Renal cortical epithelial cell (primary cell): Measurements from ENCODE around the gene STMN3. TPM values are rescaled to one million over a fixed set of nuclear protein-coding genes. Genes with fewer than 3 reads are reported as not detected.
"Not testable (repeated sequence)": the region's sequence is repeated elsewhere in the genome, so short reads cannot be mapped to it uniquely, and the experiment has no call there.

Experiments
- DNase-seq: peaks from one replicate; pipeline ENCODE4 v3.0.0-alpha.2; 2011; ENCODE audit warnings: low read depth
- total RNA-seq: library from RNA; depleted of rRNA; stranded (reverse); fragments of >200 nt; gene quantifications from 2 replicates; pipeline ENCODE4 v1.2.3, GENCODE V29; 2014

Gene STMN3
- total RNA-seq, 1 donor from 2014 or later, result 30.9 TPM

DNA sequence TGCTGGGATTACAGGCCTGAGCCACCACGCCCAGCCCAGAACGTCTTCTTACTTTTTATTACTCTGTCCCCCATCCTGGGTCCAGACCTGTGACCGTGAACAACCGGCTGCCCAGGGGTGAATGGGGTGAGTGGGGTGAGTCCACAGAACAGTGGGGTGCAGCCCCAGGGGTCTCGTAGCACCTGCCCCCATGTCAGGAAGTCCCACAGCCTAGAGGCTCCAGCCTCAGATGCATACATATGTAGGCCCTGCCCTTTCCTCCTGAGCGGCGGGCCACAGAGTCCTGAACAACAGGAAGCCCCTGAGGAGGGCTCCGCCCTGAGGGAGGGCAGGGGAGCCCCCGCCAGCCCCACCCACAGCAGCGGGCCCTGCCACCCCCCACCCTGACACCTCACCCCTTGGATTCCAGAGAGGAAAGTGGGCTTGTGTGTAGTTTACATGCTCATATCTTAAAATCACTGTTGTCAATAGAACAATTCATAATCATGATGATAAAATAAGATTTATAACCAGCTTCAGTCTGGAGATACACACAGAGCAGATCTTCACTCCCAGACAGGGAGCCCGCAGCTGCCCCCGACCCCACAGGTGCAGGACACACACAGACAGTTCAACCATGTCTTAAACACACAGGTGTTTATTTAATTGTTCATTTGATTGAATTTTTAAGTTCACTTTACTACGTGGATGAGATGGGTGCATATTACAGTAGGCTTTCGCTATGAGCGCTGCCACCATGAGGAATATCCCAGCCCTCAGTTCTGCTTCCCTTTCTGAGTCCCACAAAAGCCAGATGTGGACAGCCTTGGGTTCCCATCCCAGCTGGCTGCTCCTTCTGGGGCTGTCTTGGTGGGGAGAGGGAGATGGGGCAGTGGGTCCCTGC, 13.9 kb downstream of the STMN3 start:
- DNase-seq, result no peak

DNA sequence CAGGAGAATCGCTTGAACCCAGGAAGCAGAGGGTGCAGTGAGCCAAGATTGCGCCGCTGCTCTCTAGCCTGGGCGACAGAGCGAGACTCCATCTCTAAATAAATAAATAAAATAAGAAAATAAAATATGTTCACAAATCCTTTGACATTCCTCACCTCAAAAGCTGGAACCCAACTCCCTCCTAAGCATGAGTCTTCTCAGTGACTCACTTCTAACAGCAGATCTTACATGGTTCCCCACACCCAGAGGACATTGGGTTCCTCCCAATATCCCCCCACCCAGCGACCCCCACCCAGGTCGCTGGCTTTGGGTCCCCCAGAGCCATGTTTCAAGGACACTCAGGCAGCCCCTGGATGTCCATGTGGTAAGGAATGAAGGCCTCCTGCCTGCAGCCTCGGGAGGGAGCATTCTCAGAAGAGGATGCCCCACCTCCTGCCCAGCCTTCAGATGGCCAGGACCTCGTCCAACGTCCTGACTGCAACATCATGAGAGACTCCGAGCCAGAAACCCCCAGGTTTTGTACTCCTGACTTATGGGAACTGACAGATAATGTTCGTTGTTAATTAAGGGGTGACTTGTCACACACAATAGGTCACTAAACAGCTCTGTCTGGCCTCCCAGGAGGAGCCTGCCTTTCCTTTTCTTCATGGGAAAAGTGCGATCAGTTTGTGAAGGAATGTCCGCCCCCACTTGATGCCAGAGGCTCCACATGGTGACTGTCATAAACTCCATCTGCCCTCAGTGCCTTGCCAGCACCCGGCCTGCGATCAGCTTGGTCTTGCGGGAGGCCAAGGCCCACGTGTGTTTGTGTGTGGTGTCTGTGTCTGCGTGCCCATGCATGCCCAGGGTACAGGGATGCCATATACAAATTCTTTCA, 16.2 kb downstream of the STMN3 start:
- no peak for DNase-seq

DNA sequence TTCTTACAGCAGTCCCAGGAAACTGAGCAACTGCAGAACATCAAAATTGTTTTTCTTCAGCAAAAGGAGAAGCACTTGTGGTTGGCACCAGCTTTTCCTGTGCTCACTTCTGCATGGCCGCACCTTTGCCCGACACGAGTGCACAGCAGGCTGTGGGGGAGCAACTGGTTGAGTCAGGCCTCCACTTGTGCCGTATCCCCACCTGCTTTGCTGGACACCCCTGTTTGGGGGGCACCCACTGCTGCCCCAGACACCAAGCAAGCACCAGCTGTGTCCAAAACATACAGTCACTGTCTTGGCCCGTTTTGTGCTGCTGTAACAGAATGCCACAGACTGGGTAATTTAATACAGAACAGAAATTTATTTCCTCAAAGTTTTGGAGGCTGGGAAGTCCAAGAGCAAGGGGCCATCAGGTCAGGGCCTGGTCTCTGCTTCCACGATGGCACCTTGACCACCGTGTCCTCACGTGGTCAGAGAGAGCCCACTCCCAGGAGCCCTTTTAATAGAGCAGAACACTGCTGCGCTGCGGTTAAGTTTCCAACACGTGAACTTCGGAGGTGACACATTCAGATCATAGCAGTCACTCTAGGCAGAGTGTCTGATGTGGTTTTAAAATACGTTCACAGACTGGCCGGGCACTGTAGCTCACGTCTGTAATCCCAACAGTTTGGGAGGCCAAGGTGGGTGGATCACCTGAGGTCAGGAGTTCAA, 17.6 kb downstream of the STMN3 start:
- no peak for DNase-seq

DNA sequence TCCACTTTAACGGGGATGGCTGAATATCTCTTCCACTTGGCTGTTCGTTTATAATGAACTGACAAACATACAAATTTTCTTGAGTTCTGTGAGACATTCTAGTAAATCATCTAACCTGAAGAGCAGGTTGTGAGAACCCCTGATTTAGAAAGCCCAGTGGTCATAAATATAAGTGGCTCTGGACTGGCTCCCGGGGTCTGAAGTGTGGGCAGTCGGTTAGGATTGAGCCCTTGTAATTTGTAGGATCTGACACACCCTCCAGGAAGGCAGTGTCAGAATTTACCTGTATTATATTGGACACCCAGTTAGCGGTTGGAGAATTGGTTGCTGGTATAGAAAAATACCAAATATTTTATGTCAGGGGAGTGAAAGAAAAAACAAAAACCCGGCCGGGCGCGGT, 19.5 kb downstream of the STMN3 start:
- DNase-seq, result no peak

DNA sequence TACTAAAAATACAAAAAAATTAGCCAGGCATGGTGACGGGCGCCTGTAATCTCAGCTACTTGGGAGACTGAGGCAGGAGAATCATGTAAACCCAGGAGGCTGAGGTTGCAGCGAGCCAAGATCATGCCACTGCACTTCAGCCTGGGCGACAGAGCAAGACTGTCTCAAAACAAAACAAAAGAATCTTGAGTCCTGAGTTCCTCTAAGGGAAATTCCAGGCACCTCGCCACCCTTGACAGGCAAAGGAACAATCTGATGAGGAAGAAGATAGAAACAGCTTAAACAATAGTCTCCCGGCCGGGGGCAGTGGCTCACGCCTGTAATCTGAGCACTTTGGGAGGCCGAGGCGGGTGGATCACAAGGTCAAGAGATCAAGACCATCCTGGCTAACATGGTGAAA, 21.8 kb downstream of the STMN3 start:
- DNase-seq, result peak; percentile 75

DNA sequence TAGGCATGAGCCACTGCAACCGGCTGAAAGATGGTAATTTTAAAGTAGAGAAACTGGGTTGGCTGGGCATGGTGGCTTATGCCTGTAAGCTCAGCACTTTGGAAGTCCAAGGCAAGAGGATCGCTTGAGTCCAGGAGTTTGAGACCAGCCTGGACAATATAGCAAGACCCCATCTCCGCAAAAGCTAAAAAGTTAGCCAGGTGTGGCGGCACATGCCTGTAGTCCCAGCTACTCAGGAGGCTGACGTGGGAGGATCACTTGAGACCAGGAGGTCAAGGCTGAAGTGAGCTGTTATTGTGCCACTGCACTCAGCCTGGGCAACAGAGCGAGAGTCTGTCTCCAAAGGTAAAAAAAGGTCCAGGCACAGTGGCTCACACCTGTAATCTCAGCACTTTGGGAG, 22.3 kb downstream of the STMN3 start:
- not testable (repeated sequence) for DNase-seq

DNA sequence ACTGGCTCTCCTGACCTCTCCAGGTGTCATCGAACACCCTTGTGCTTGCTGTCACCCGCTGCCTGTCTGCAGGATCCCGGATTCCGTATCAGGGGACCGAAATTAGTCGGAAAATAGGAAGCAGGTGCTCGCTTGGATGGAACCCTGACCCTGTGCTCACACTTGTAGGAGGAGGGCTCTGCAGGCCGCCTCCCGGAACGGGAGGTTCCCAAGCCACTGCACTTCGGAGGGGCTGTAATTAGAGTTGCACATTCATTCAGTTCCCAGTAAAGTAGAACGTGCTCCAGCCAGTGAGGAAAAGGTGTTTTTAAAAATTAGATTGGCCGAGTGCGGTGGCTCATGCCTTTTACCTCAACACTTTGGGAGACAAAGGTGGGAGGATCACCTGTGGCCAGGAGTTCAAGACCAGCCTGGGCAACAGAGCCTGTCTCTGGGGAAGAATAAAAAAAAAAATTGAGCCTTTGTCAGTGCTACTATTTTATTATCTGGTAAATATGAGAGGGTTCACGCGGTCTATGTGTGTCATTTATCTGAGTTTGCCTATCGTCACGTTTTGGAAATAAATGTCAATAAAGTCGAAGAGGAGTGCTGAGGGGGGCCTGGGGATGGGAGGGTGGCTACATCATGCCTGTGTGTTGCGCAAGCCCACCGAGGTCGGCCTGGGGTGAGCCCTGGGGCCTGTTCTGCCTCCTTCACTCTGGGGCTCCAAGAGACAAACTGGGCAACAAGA, 24.8 kb downstream of the STMN3 start:
- peak; percentile 75 for DNase-seq

DNA sequence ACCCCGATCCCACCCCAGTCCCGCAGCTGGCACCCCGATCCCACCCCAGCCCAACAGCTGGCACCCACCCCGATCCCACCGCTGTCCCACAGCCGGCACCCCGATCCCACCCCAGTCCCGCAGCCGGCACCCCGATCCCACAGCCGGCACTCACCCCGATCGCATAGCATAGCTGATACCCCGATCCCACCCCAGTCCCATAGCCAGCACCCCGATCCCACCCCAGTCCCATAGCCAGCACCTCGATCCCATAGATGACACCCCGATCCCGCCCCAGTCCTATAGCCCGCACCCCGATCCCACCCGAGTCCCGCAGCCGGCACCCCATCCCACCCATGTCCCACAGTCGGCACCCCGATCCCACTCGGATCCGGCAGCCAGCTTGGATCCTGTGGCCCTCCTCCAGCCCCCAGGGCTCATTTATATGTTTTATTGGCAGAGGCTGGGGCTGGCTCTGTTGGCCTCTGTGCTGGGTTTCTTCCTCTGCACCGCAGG, 25.4 kb downstream of the STMN3 start:
- DNase-seq, result no peak

DNA sequence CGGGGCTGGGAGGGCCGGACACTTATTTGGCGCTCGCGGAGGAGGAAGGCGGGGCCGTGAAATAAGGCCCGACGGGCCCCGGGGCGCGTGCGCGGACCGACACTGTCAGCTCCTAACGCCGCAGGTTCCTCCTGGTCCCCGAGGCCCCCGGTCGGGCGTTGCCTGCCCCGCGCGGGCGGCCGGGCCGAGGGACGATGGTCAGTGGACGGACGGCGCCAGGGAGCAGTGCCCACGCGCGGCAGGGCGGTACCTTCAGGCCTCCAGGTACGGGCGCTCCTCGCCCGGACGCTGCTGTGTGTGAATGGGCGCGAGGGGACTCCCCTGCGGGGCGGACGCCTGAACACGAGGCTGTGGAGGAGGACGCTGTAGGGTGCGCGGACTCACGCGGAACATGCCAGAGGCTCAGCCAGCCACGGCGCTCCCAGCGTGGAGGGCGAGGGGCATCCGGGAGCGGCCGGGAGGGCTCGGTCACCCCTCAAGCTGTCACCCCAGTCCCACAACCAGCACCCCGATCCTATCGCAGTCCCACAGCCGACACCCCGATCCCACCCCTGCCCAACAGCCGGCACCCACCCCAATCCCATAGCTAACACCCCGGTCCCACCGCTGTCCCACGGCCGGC, 26.0 kb downstream of the STMN3 start:
- peak; percentile 66 for DNase-seq

DNA sequence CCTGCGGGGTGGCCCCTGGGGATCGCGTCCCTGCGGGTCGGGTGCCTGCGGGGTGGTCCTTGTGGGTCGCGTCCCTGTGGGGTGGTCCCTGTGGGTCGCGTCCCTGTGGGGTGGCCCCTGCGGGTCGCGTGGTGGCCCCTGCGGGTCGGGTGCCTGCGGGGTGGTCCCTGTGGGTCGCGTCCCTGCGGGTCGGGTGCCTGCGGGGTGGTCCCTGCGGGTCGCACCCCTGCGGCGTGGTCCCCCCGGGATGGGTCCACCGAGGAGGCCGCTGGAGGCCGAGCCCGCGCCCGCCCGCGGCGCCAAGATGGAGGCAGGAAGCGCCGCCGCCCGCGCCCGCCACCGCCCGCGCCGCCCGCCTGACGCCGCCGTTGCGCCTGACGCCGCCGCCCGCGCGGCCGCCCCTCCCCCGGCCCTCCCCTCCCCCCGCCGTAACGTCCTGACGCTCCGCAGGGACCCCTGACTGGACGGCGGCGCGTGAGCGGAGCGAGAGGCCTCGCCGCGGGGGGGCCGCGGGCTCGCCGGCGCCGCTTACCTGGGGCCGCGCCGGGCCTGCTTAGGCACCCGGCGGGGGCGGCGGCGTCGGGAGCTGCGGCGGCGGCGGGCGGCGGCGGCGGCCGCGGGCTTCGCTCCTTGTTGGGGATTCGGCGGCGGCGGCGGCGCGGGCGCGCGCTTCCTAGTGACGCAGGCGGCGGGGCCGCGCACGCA, 26.6 kb downstream of the STMN3 start, which contains the start of gene GMEB2:
Gene GMEB2 (minus strand): TSS at position 678 of the 705 bp plus-strand sequence. CDS start 7,704 bp downstream, outside the sequence.
- DNase-seq, result no peak

DNA sequence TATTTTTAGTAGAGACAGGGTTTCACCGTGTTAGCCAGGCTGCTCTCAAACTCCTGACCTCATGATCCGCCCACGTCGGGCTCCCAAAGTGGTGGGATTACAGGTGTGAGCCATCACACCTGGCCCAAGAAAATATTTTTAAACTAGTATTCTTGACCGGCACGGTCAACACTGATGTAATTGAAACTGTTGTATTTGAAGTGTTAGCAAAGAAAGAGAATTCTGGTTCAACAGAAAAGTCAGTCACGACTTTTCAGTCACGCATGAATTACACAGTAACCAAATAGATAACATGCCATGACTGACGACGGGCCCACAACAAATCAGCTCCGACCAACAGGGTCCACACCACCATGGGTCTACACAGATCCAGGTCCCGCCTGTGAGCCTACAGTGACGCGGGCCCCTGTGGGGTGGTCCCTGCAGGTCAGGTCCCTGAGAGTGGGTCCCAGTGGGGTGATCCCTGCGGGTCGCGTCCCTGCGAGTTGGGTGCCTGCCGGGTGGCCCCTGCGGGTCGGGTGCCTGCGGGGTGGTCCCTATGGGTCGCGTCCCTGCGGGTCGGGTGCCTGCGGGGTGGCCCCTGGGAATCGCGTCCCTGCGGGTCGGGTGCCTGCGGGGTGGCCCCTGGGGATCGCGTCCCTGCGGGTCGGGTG, 27.3 kb downstream of the STMN3 start:
- DNase-seq, result peak; percentile 52

DNA sequence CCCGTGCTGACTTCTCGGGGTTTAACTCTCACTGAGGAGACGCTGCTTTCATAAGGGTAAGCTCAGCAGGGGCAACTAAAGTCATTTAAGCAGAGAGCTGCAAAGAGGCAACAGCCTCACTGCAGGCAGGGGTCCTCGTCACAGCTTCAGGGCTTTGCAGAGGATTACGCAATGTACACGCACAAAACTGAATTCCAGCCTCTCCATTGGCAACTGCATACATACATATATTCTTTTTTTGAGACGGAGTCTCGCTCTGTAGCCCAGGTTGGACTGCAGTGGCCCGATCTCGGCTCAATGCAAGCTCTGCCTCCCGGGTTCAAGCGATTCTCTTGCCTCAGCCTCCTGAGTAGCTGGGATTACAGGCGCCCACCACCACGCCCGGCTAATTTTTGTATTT, 28.7 kb downstream of the STMN3 start:
- no peak for DNase-seq

DNA sequence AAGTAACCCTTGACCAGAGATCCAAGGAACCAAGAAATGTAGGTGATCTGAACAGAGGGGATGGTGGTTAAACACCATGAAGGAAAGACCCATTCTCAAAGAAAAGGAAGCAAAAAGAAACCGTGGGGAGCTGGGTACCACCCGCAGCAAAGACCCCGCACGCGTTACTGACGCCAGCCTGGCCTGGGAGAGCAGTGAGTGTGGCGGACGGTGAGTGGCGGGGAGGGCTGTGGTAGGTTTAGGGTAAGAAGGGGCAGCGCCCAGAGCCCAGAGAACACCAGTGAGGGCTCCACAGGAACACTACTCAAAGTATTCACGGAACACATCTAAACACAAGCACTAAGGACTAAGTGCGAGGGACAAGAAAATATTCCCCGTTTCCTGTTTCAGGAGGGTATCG, 30.5 kb downstream of the STMN3 start:
- DNase-seq, result no peak

DNA sequence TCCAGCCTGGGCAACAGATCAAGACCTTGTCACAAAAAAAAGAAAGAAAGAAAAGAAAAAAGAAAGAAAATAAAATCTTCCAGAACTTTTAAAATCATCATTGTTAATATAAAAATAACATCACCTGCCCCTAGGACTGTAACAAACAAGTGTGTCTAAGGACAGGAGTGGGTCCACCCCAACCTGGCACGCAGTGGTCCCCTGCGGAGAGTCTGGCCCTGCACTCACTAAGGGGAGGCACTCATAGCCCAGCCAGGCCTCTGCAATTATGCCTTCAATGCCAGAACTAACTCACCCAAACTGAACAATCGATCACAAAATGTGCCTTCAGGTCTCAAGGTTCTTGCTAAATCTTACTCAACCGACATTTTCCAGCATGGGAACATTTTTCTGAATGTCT, 31.1 kb downstream of the STMN3 start:
- DNase-seq, result no peak

DNA sequence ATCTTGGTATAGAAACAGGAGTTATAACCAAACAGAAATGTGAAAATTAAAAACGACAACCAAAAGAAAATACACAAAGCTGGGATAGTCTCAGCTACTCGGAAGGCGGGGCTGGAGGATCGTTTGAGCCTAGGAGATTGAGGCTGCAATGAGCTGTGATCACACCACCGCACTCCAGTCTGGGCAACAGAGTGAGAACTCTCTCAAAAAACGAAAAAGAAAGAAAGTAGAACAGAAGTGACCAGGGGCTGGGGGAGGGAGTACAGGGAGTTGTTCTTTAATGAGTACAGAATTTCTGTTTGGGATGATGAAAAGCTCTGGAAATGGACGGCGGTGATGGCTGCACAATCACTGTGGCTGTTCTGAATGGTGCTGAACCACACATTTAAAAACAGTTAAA, 32.2 kb downstream of the STMN3 start:
- DNase-seq, result no peak

DNA sequence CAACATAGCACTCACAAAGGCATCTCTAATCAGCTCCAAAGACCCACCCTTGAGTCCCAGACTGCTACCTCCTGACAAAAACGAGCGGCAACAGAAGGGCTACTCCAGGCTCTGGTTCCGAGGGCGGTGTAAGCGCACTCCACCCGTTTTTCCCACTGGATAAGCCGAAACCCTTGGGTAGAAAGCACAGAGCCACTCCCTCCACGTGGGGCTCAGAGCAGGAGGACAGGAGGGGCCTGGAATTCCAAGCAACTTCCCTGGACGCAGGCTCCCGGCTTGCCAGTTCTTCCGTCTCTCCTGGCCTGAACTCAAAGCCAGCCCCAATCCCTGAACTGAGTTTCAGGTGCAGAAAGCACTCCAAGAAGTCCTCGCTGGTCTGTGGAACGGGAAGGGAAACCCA, 33.7 kb downstream of the STMN3 start:
- DNase-seq, result no peak

DNA sequence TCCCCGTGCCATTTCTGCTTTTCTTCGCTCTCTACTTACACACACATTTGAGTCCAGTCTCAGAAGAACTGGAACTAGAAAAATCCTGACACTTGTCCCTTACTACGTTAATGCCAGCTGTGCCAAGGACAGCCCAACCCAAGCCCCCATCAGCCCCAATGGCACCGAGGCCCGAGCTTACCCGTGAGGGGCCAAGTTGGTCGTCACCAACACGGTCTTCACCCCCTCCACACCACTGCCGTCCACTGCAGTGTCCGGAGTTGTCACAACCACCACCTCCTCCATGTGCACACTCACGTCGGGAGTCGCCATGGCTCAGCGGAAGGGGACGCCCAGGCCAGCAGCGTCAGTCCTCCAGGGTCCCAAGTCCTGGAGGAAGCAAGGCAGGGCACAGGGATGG, 34.1 kb downstream of the STMN3 start:
- DNase-seq, result no peak

DNA sequence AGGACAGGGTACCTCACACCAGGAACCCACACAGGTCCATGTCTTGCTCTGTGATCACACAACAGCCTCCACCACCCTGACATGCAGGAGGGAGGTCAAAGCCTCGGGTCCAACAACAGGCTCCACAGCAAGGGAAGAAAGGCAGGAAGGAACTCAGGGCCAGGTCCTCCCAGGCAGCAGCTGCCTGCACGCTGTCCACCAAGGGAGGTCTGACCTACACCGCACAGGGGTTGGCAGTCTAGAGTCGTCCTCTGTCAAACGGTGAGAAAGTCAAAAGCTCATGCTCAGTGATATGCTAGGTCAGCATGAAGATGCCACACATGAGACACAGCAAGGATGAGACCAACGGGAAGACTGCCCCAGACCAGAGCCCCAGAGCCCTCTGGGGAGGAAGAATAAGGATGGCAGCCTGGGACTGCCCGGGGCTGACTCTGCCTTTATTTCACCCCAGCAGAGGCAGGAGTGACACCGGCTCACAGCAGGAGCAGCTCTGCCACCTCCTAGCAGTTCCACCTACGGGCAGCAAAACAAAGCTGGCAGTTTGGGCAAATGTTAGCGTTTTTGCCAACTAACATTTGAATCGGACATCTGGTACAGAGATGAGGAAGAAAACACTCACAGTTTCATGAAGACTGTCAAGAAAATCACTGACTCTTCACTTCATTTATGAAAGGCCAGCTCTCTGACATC, 34.8 kb downstream of the STMN3 start:
- no peak for DNase-seq

DNA sequence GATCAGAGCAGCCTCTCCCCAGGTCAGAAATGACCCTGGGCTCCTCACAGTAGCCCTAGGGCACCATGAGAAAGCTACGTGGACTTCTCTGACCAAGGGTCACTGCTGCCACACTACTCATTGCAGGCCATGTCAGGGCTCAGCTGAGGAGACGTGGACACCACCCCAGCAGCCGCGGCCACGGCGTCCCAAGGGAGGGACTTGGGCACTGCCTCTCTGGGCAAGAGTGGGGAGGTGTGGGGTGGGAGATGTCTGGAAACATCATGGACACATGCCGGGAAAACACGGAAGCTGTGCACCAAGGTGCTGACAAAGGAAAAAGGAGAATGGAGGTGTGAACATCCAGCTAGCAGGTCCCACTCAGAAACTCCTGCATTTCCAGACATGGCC, 35.4 kb downstream of the STMN3 start:
- DNase-seq, result no peak
